ENCODE data around the gene RGMB.
A peak's percentile ranks its signal among the peaks of the same experiment; 100 is the strongest.
"Not testable (repeated sequence)": the region's sequence is repeated elsewhere in the genome, so short reads cannot be mapped to it uniquely, and the experiment has no call there.

Gene RGMB

GRCh38 chr5:98773464-98774191 lies at the start of gene RGMB:
RGMB (plus strand) TSS chr5:98773663; CDS start chr5:98774071, 408 bp downstream.
- DNase-seq = peak; percentile 96

GRCh38 chr5:98726258-98726657 lies 47.2 kb upstream of the RGMB start:
- no peak for DNase-seq

GRCh38 chr5:98727686-98728085 lies 45.8 kb upstream of the RGMB start:
- DNase-seq = no peak

- DNase-seq = no peak
Measured at GRCh38 chr5:98734646-98735045, 38.8 kb upstream of the RGMB start.

GRCh38 chr5:98735806-98736507 lies 37.5 kb upstream of the RGMB start:
- no peak for DNase-seq

GRCh38 chr5:98736753-98737152 lies 36.7 kb upstream of the RGMB start:
- DNase-seq = no peak

GRCh38 chr5:98737441-98737840 lies 36.0 kb upstream of the RGMB start:
- DNase-seq = not testable (repeated sequence)

- DNase-seq = not testable (repeated sequence)
Measured at GRCh38 chr5:98738481-98739149, 34.8 kb upstream of the RGMB start.

- no peak for DNase-seq
Measured at GRCh38 chr5:98741926-98742325, 31.5 kb upstream of the RGMB start.

GRCh38 chr5:98742396-98743073 lies 30.9 kb upstream of the RGMB start:
- no peak for DNase-seq

- DNase-seq = not testable (repeated sequence)
Measured at GRCh38 chr5:98748259-98748658, 25.2 kb upstream of the RGMB start.

GRCh38 chr5:98749046-98749445 lies 24.4 kb upstream of the RGMB start:
- peak; percentile 32 for DNase-seq

- DNase-seq = no peak
Measured at GRCh38 chr5:98750693-98751092, 22.8 kb upstream of the RGMB start.

GRCh38 chr5:98752331-98752730 lies 21.1 kb upstream of the RGMB start:
- DNase-seq = not testable (repeated sequence)

- not testable (repeated sequence) for DNase-seq
Measured at GRCh38 chr5:98752801-98753200, 20.7 kb upstream of the RGMB start.

GRCh38 chr5:98753507-98753906 lies 20.0 kb upstream of the RGMB start:
- DNase-seq = no peak

GRCh38 chr5:98755406-98755805 lies 18.1 kb upstream of the RGMB start:
- DNase-seq = no peak

- DNase-seq = no peak
Measured at GRCh38 chr5:98757978-98758377, 15.5 kb upstream of the RGMB start.

GRCh38 chr5:98763001-98763630 lies 10.3 kb upstream of the RGMB start:
- DNase-seq = no peak

GRCh38 chr5:98765815-98766214 lies 7.6 kb upstream of the RGMB start:
- no peak for DNase-seq

GRCh38 chr5:98767581-98767980 lies 5.9 kb upstream of the RGMB start:
- peak; percentile 7 for DNase-seq

- peak; percentile 62 for DNase-seq
Measured at GRCh38 chr5:98768160-98768959, 5.1 kb upstream of the RGMB start.

Measured in NCI-H1092 treated with DMSO at 0.1 percent for 48 hours (cell line).